SU-DHL-6 (cell line): ENCODE data around the gene HLTF.
"Not testable (repeated sequence)": the region's sequence is repeated elsewhere in the genome, so short reads cannot be mapped to it uniquely, and the experiment has no call there.

Experiments used
- H2AFZ ChIP-seq: fragments of 200-600 bp; sonication (generic); 2 replicates; pipeline ENCODE4 v1.6.1; 2014; ENCODE audit warnings: low read depth, mild to moderate bottlenecking, moderate library complexity, mixed read lengths, antibody characterized with exemption, low read length; ENCODE audit not compliant: severe bottlenecking
- H3F3A ChIP-seq: fragments of 200-600 bp; shearing (Covaris generic); 2 replicates; pipeline ENCODE4 v1.6.0; 2016; ENCODE audit warnings: antibody characterized with exemption, mild to moderate bottlenecking; ENCODE audit not compliant: insufficient read depth
- H3K27ac ChIP-seq: fragments of 200-600 bp; sonication (generic); 2 replicates; pipeline ENCODE4 v1.5.1; 2016; ENCODE audit warnings: low read depth, mild to moderate bottlenecking, low read length, moderate library complexity, mixed read lengths
- H3K27me3 ChIP-seq: fragments of 200-600 bp; sonication (generic), shearing (Covaris generic); 2 replicates; pipeline ENCODE4 v1.6.0; 2014; ENCODE audit warnings: mild to moderate bottlenecking, low read length
- H3K36me3 ChIP-seq: fragments of 200-600 bp; sonication (generic); 2 replicates; pipeline ENCODE4 v1.6.1; 2014; ENCODE audit warnings: mild to moderate bottlenecking, low read length, mixed read lengths
- H3K4me2 ChIP-seq: fragments of 300-600, 200-600 bp; shearing (Covaris generic), sonication (generic); 2 replicates; pipeline ENCODE4 v1.6.0; 2014; ENCODE audit warnings: low read length, low read depth, mild to moderate bottlenecking; ENCODE audit not compliant: poor library complexity, severe bottlenecking
- H3K4me3 ChIP-seq: fragments of 200-600 bp; sonication (generic); 2 replicates; pipeline ENCODE4 v1.5.1; 2014; ENCODE audit warnings: antibody characterized with exemption, low read length, mild to moderate bottlenecking, mixed read lengths; ENCODE audit not compliant: insufficient read depth, poor library complexity, severe bottlenecking
- H3K79me2 ChIP-seq: fragments of 200-600 bp; sonication (generic); 2 replicates; pipeline ENCODE4 v1.6.1; 2014; ENCODE audit warnings: mild to moderate bottlenecking, low read length, moderate library complexity; ENCODE audit not compliant: insufficient read depth
- H3K9ac ChIP-seq: fragments of 200-600 bp; sonication (generic); 2 replicates; pipeline ENCODE4 v1.7.0; 2014; ENCODE audit warnings: mild to moderate bottlenecking, low read length
- H3K9me2 ChIP-seq: fragments of 200-600 bp; sonication (generic); replicated peaks from 2 replicates; pipeline ENCODE4 v1.6.1; 2014; ENCODE audit warnings: low read length; ENCODE audit not compliant: insufficient read depth
- H3K9me3 ChIP-seq: fragments of 200-600 bp; sonication (generic); 2 replicates; pipeline ENCODE4 v1.6.1; 2014; ENCODE audit warnings: low read length, mixed read lengths; ENCODE audit not compliant: insufficient read depth
- H4K20me1 ChIP-seq: fragments of 200-600 bp; sonication (generic); 2 replicates; pipeline ENCODE4 v1.6.1; 2014; ENCODE audit warnings: low read depth, mild to moderate bottlenecking, antibody characterized with exemption, low read length, moderate library complexity, mixed read lengths
- EZH2phosphoT487 ChIP-seq: fragments of 200-600 bp; sonication (generic), shearing (Covaris generic); conservative IDR thresholded peaks from 2 replicates; pipeline ENCODE4 v1.6.1; 2018; ENCODE audit warnings: mild to moderate bottlenecking, antibody characterized with exemption, low read length, moderate library complexity, mixed read lengths
- TF ChIP-seq, protein P1 (sequence below): fragments of 200-600 bp; sonication (generic); IDR thresholded peaks from one replicate; pipeline ENCODE4 v1.5.1; 2017; ENCODE audit warnings: antibody characterized with exemption, mild to moderate bottlenecking, low read length, moderate library complexity; ENCODE audit not compliant: insufficient read depth, poor library complexity, severe bottlenecking

The HLTF gene

GRCh38 chr3:149101641-149102040, 15.3 kb upstream of the HLTF start:
- Histone ChIP-seq H3K27me3 (no peaks in the 10 kb centered on the region), H3F3A (no peaks in the 10 kb centered on the region), H3K36me3 (no peaks in the 10 kb centered on the region), H3K4me3 (no peak overlapping the region), H3K27ac (no peak overlapping the region), H3K9ac (no peak overlapping the region), H3K9me3 (peaks cover 4% of the 10 kb centered on the region; the same call in 1 of the 2 replicates), H2AFZ (no peak overlapping the region), H3K4me2 (no peak overlapping the region), H4K20me1 (no peaks in the 10 kb centered on the region), H3K79me2 (no peaks in the 10 kb centered on the region), H3K9me2 (no peaks in the 10 kb centered on the region)
- TF ChIP-seq EZH2phosphoT487 = no peak
- TF ChIP-seq, protein P1, sequence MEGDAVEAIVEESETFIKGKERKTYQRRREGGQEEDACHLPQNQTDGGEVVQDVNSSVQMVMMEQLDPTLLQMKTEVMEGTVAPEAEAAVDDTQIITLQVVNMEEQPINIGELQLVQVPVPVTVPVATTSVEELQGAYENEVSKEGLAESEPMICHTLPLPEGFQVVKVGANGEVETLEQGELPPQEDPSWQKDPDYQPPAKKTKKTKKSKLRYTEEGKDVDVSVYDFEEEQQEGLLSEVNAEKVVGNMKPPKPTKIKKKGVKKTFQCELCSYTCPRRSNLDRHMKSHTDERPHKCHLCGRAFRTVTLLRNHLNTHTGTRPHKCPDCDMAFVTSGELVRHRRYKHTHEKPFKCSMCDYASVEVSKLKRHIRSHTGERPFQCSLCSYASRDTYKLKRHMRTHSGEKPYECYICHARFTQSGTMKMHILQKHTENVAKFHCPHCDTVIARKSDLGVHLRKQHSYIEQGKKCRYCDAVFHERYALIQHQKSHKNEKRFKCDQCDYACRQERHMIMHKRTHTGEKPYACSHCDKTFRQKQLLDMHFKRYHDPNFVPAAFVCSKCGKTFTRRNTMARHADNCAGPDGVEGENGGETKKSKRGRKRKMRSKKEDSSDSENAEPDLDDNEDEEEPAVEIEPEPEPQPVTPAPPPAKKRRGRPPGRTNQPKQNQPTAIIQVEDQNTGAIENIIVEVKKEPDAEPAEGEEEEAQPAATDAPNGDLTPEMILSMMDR = no peak

DNA sequence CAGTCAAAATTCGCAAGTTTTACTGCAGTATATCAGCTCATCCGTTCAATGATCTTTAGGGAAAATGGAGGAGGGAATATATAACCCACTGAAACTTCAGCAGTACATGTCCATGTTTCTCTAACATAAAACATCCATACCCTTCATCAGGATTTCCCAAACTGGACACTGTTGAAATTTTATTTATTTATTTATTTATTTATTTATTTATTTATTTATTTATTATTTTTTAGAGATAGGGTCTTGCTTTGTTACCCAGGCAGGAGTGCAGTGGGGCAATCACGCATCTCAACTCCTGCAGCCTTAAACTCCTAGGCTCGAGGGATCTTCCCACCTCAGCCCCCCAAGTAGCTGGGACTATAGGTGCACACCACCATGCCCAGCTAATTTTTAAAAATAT, 14.8 kb upstream of the HLTF start:
- no peaks in the 10 kb centered on the region for H3K27me3 ChIP-seq
- H2AFZ ChIP-seq = no peak overlapping the region
- H3K79me2 ChIP-seq = no peaks in the 10 kb centered on the region
- no peak overlapping the region for H3K4me2 ChIP-seq
- H3K9ac ChIP-seq = no peak overlapping the region
- peaks cover 4% of the 10 kb centered on the region; the same call in 1 of the 2 replicates for H3K9me3 ChIP-seq
- H3K27ac ChIP-seq = no peak overlapping the region
- H4K20me1 ChIP-seq = no peaks in the 10 kb centered on the region
- H3K9me2 ChIP-seq = no peaks in the 10 kb centered on the region
- no peaks in the 10 kb centered on the region for H3F3A ChIP-seq
- TF ChIP-seq, protein P1 = no peak
- TF ChIP-seq EZH2phosphoT487 = no peak
- H3K4me3 ChIP-seq = no peak overlapping the region
- no peaks in the 10 kb centered on the region for H3K36me3 ChIP-seq

DNA sequence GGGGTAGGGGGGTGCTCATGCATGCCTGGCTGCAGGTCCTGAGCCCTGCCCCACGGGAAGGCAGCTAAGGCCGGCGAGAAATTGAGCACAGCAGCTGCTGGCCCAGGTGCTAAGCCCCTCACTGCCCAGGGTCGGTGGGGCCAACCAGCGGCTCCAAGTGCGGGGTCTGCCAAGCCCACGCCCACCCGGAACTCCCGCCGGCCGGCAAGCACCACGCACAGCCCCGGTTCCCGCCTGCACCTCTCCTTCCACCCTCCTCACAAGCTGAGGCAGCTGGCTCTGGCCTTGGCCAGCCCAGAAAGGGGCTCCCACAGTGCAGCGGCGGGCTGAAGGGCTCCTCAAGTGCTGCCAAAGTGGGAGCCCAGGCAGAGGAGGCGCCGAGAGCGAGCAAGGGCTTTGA, 11.7 kb upstream of the HLTF start:
- H3K9me3 ChIP-seq, H4K20me1 ChIP-seq, H3K27ac ChIP-seq, H3K9me2 ChIP-seq, H3K9ac ChIP-seq, H3K79me2 ChIP-seq, H2AFZ ChIP-seq, H3K4me3 ChIP-seq, H3K4me2 ChIP-seq, H3F3A ChIP-seq, H3K27me3 ChIP-seq, H3K36me3 ChIP-seq: not testable (repeated sequence)

- H3F3A ChIP-seq = no peaks in the 10 kb centered on the region
- H3K9me2 ChIP-seq = no peaks in the 10 kb centered on the region
- H4K20me1 ChIP-seq = no peaks in the 10 kb centered on the region
- no peak overlapping the region for H3K4me2 ChIP-seq
- H3K27me3 ChIP-seq = no peaks in the 10 kb centered on the region
- H3K79me2 ChIP-seq = no peaks in the 10 kb centered on the region
- H3K36me3 ChIP-seq = no peaks in the 10 kb centered on the region
- no peak overlapping the region for H3K27ac ChIP-seq
- H3K4me3 ChIP-seq = no peak overlapping the region
- no peaks in the 10 kb centered on the region for H3K9me3 ChIP-seq
- H3K9ac ChIP-seq = no peak overlapping the region
- TF ChIP-seq, protein P1 = no peak
- TF ChIP-seq EZH2phosphoT487 = no peak
- no peak overlapping the region for H2AFZ ChIP-seq
These were observed 9.2 kb upstream of the HLTF start for GRCh38 chr3:149095487-149095886.
